Smooth muscle cell (in vitro differentiated cells): Measurements from ENCODE around the gene RDH5. TPM values are rescaled to one million over a fixed set of nuclear protein-coding genes. Genes with fewer than 3 reads are reported as not detected.

ENCODE experiments used
- DNase-seq: peaks from one replicate; lab custom pipeline; 2025; ENCODE audit not compliant: unreplicated experiment; lab: John Stamatoyannopoulos, UW
- H2AFZ ChIP-seq: fragments of 200-600 bp; sonication (generic); 2 replicates; pipeline ENCODE4 v1.6.0; 2016; ENCODE audit warnings: antibody characterized with exemption, low read depth, mild to moderate bottlenecking
- H3F3A ChIP-seq: fragments of 200-600 bp; sonication (generic); 2 replicates; pipeline ENCODE4 v1.6.0; 2017; ENCODE audit warnings: antibody characterized with exemption, low read depth
- H3K27ac ChIP-seq: fragments of 200-600 bp; sonication (generic); 2 replicates; pipeline ENCODE4 v1.5.1; 2016; ENCODE audit warnings: low read depth, mild to moderate bottlenecking
- H3K27me3 ChIP-seq: fragments of 200-600 bp; sonication (generic); 2 replicates; pipeline ENCODE4 v1.6.1; 2016; ENCODE audit warnings: low read depth, mild to moderate bottlenecking
- H3K36me3 ChIP-seq: fragments of 200-600 bp; sonication (generic); 2 replicates; pipeline ENCODE4 v1.5.1; 2016; ENCODE audit warnings: low read depth
- H3K4me1 ChIP-seq: fragments of 200-600 bp; sonication (generic); 2 replicates; pipeline ENCODE4 v1.5.1; 2016; ENCODE audit warnings: low read depth
- H3K4me2 ChIP-seq: fragments of 200-600 bp; sonication (generic); 2 replicates; pipeline ENCODE4 v1.6.0; 2016; ENCODE audit warnings: mild to moderate bottlenecking
- H3K4me3 ChIP-seq: fragments of 200-600 bp; sonication (generic); 2 replicates; pipeline ENCODE4 v1.5.1; 2016; ENCODE audit warnings: mild to moderate bottlenecking
- H3K79me2 ChIP-seq: fragments of 200-600 bp; sonication (generic); 2 replicates; pipeline ENCODE4 v1.6.0; 2016; ENCODE audit warnings: low read depth, mild to moderate bottlenecking
- H3K9ac ChIP-seq: fragments of 200-600 bp; sonication (generic); 2 replicates; pipeline ENCODE4 v1.6.0; 2016; ENCODE audit warnings: low read depth
- H3K9me3 ChIP-seq: fragments of 200-600 bp; sonication (generic); replicated peaks from 2 replicates; pipeline ENCODE4 v1.5.1; 2016; ENCODE audit warnings: low read depth
- H4K20me1 ChIP-seq: fragments of 200-600 bp; sonication (generic); 2 replicates; pipeline ENCODE4 v1.6.0; 2016; ENCODE audit warnings: low read depth
- WGBS: methylation state at CpG from one replicate; pipeline ENCODE4 v1.1.7; 2016; ENCODE audit warnings: low lambda C conversion rate; 5-methylcytosine and 5-hydroxymethylcytosine counted together
- polyA plus RNA-seq: library from polyadenylated mRNA; unstranded; fragments of >200 nt; fragmentation: Nextera tagmentation; extraction: Ambion mirVana; gene quantifications from 2 replicates; pipeline ENCODE4 v1.2.1, GENCODE V29; 2016
- total RNA-seq: library from RNA; depleted of rRNA; stranded (reverse); fragments of >200 nt; gene quantifications from 2 replicates; pipeline ENCODE4 v1.2.3, GENCODE V29; 2014
- TF ChIP-seq, protein P1 (sequence below): fragments of 200-600 bp; sonication (generic); IDR thresholded peaks from 2 replicates; pipeline ENCODE4 v1.5.1; 2017; ENCODE audit warnings: borderline replicate concordance, mild to moderate bottlenecking, antibody characterized with exemption; ENCODE audit not compliant: insufficient read depth, poor library complexity, severe bottlenecking

RDH5 gene
- total and polyA plus RNA-seq, 2 experiments from 2014 or later, result 3.7 TPM; not detected in 1

DNA sequence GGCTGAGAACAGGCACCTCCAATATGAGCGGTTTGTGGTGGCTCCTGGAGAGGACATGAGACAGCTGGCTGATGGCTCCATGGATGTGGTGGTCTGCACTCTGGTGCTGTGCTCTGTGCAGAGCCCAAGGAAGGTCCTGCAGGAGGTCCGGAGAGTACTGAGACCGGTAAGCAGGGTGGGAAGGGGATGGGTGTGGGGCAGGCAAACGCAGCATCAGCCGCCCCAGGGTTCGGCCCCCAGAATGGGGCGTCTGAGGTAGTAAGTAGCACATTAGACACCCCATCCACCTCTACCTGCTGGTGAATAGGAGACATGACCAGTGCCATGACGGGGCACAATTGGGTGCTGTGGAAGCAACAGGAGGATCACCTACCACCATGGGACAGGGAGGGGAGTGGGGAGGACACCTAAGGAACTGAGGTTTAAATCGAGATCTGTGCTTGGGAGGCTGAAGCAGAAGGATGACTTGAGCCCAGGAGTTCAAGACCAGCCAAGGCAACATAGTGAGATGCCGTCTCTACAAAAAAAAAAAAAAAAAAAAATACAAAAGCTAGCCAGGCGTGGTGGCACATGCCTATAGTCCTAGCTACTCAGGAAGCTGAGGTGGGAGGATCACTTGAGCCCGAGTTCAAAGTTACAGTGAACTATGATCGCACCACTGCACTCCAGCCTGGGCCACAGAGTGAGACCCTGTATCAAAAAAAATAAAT lies 38.0 kb upstream of the RDH5 start:
- H3F3A ChIP-seq, result no peaks in the 10 kb centered on the region
- no peak for DNase-seq
- H4K20me1 ChIP-seq, result no peaks in the 10 kb centered on the region
- H3K36me3 ChIP-seq, result no peaks in the 10 kb centered on the region
- 89% methylated on average over 13 of the region's 13 CpGs for WGBS
- no peak overlapping the region for H3K27ac ChIP-seq
- H3K4me3 ChIP-seq, result peak overlapping the region; percentile 40
- no peak overlapping the region for H3K9ac ChIP-seq
- TF ChIP-seq, protein P1, sequence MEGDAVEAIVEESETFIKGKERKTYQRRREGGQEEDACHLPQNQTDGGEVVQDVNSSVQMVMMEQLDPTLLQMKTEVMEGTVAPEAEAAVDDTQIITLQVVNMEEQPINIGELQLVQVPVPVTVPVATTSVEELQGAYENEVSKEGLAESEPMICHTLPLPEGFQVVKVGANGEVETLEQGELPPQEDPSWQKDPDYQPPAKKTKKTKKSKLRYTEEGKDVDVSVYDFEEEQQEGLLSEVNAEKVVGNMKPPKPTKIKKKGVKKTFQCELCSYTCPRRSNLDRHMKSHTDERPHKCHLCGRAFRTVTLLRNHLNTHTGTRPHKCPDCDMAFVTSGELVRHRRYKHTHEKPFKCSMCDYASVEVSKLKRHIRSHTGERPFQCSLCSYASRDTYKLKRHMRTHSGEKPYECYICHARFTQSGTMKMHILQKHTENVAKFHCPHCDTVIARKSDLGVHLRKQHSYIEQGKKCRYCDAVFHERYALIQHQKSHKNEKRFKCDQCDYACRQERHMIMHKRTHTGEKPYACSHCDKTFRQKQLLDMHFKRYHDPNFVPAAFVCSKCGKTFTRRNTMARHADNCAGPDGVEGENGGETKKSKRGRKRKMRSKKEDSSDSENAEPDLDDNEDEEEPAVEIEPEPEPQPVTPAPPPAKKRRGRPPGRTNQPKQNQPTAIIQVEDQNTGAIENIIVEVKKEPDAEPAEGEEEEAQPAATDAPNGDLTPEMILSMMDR, result no peak
- no peaks in the 10 kb centered on the region for H3K9me3 ChIP-seq
- H3K79me2 ChIP-seq, result no peaks in the 10 kb centered on the region
- H2AFZ ChIP-seq, result no peak overlapping the region
- H3K27me3 ChIP-seq, result no peaks in the 10 kb centered on the region
- peaks cover 10% of the 10 kb centered on the region for H3K4me1 ChIP-seq
- H3K4me2 ChIP-seq, result no peak overlapping the region

DNA sequence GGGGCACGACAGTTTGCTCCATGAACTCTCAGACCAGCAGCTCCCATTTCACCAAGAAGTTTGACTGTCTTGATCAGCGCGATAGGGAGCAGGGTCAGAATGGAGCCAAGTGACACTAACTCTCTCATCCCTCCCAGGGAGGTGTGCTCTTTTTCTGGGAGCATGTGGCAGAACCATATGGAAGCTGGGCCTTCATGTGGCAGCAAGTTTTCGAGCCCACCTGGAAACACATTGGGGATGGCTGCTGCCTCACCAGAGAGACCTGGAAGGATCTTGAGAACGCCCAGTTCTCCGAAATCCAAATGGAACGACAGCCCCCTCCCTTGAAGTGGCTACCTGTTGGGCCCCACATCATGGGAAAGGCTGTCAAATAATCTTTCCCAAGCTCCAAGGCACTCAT lies 36.5 kb upstream of the RDH5 start:
- Histone ChIP-seq H3F3A (no peaks in the 10 kb centered on the region), H3K9ac (no peak overlapping the region), H3K4me2 (no peak overlapping the region), H3K9me3 (no peaks in the 10 kb centered on the region), H3K79me2 (no peaks in the 10 kb centered on the region), H3K27me3 (no peaks in the 10 kb centered on the region), H4K20me1 (no peaks in the 10 kb centered on the region), H3K4me1 (peaks cover 10% of the 10 kb centered on the region), H3K36me3 (no peaks in the 10 kb centered on the region), H2AFZ (no peak overlapping the region), H3K27ac (no peak overlapping the region), H3K4me3 (no peak overlapping the region)
- WGBS, result 93% methylated on average over 7 of the region's 7 CpGs
- TF ChIP-seq, protein P1, result no peak
- no peak for DNase-seq

DNA sequence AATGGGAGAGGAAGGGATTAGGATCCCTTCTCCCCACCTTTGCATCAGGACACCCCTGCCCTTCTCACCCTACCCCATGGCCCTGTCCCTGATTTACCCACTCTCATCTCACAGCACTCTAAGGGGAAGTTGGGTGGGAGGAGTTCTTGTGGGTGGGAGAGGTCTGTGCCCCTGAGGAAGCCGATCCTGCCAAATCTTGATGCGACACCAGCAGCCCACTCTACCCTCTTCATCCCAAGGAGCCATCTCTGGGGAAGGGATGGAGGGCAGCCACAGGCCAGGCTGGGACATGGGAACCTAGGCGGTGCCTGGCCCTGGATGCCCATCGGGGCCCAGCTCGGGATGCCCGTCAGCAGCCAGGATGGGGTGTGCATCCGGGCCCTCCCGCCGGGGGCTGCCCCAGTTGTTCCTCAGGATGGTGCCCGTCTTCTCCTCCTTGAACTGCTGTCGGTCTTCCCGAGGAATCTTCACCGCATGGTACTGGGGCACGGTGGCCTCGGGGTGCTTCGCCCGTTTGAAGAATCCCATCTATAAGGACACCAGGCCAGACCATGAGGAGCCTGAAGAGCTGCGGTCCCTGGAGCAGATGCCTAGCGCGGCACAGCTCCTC lies 35.3 kb upstream of the RDH5 start:
- Histone ChIP-seq H3K27ac (no peak overlapping the region), H4K20me1 (no peaks in the 10 kb centered on the region), H3K27me3 (no peaks in the 10 kb centered on the region), H2AFZ (no peak overlapping the region), H3K9ac (no peak overlapping the region), H3K36me3 (no peaks in the 10 kb centered on the region), H3K4me2 (no peak overlapping the region), H3K4me1 (peaks cover 10% of the 10 kb centered on the region), H3K9me3 (no peaks in the 10 kb centered on the region), H3K79me2 (no peaks in the 10 kb centered on the region), H3F3A (no peaks in the 10 kb centered on the region), H3K4me3 (no peak overlapping the region)
- WGBS, result 96% methylated on average over 20 of the region's 20 CpGs
- DNase-seq, result no peak
- TF ChIP-seq, protein P1, result no peak

DNA sequence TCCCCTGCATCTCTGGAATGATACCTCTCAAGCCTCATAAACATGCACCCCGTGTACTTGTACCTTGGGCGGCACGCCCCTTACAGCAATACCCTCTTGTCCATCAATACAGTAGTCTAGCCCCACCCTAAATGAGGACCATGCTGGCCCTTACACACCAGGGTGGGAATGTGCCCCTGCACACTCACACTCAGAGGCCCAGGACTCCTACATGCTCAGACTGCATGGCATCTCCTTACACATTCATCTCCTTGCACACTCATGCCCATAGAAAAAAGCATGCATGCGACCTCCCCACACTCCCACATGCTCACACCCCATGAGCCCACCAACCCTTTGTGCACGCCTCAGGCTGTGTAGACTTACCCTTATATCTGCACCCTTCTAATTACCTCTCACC lies 34.5 kb upstream of the RDH5 start:
- Histone ChIP-seq H3K4me2 (no peak overlapping the region), H3K27ac (no peak overlapping the region), H3K9ac (no peak overlapping the region), H3F3A (no peaks in the 10 kb centered on the region), H3K4me1 (peaks cover 10% of the 10 kb centered on the region), H2AFZ (no peak overlapping the region), H3K9me3 (no peaks in the 10 kb centered on the region), H3K27me3 (no peaks in the 10 kb centered on the region), H3K36me3 (no peaks in the 10 kb centered on the region), H3K79me2 (no peaks in the 10 kb centered on the region), H3K4me3 (no peak overlapping the region), H4K20me1 (no peaks in the 10 kb centered on the region)
- no peak for DNase-seq
- 94% methylated on average over 5 of the region's 5 CpGs for WGBS
- TF ChIP-seq, protein P1, result no peak
